Body of pancreas (tissue), 4 donors: ENCODE results near the gene PHF19.

Experiments
- CTCF ChIP-seq, 7 experiments: fragments of 450-650 bp in 4 of 7; fragments of 200-600 bp in 3 of 7; sonication (generic) in 3 of 7; IDR thresholded peaks; one replicate each; pipeline ENCODE4 v1.5.1; 2016 to 2019; ENCODE audit warnings: antibody characterized with exemption in 7 of 7
- POLR2A ChIP-seq, 3 donors: fragments of 450-650 bp; IDR thresholded peaks; one replicate each; pipeline ENCODE4 v1.6.1; 2016; ENCODE audit warnings: antibody characterized with exemption in 3 of 3, mild to moderate bottlenecking in 2 of 3

GRCh38 chr9:120922404-120923195, 45.6 kb upstream of the PHF19 start:
- TF ChIP-seq POLR2A (IDR thresholded peaks at IDR 0.05), result no peak
- TF ChIP-seq CTCF (IDR thresholded peaks at IDR 0.05), result no peak
